HepG2 (cell line): ENCODE measurements around the gene FRMD1. TPM values are rescaled to one million over a fixed set of nuclear protein-coding genes. Genes with fewer than 3 reads are reported as not detected.

Experiments
- DRAP1 ChIP-seq: IDR thresholded peaks from 2 replicates; pipeline ENCODE4 v1.6.1; 2016; ENCODE audit warnings: missing genetic modification reagents, missing compliant biosample characterization
- GZF1 ChIP-seq: sonication (generic); formaldehyde crosslinking; IDR thresholded peaks from 2 replicates; pipeline ENCODE4 v1.5.1; 2020; ENCODE audit warnings: mild to moderate bottlenecking, missing genetic modification reagents
- HDAC1 ChIP-seq: sonication (generic); formaldehyde crosslinking; IDR thresholded peaks from 2 replicates; pipeline ENCODE4 v1.5.1; 2020; ENCODE audit warnings: mild to moderate bottlenecking, missing genetic modification reagents
- HMG20A ChIP-seq: IDR thresholded peaks from 2 replicates; pipeline ENCODE4 v1.6.1; 2016; ENCODE audit warnings: borderline replicate concordance
- KLF9 ChIP-seq: IDR thresholded peaks from 2 replicates; pipeline ENCODE4 v1.6.1; 2016; ENCODE audit warnings: low read depth
- MIER3 ChIP-seq: IDR thresholded peaks from 2 replicates; pipeline ENCODE4 v1.6.1; 2016; ENCODE audit warnings: missing compliant biosample characterization, borderline replicate concordance
- NPAS2 ChIP-seq: sonication (generic); formaldehyde crosslinking; IDR thresholded peaks from 2 replicates; pipeline ENCODE4 v1.8.0; 2022; ENCODE audit warnings: mild to moderate bottlenecking, missing genetic modification reagents, borderline replicate concordance
- PAF1 ChIP-seq: IDR thresholded peaks from 2 replicates; pipeline ENCODE4 v1.6.1; 2016; ENCODE audit warnings: missing genetic modification reagents, missing compliant biosample characterization
- PTBP1 ChIP-seq: fragments of 200-400 bp; formaldehyde crosslinking; IDR thresholded peaks from 2 replicates; pipeline ENCODE4 v1.6.1; 2018; ENCODE audit warnings: low read length, low read depth; ENCODE audit not compliant: poor library complexity, severe bottlenecking
- RBM22 ChIP-seq: fragments of 200-400 bp; formaldehyde crosslinking; optimal IDR thresholded peaks from 2 replicates; pipeline ENCODE3; 2017; ENCODE audit warnings: mild to moderate bottlenecking, low read length, moderate library complexity
- SIN3B ChIP-seq: fragments of 150-350 bp; IDR thresholded peaks from 2 replicates; pipeline ENCODE4 v1.6.1; 2014; ENCODE audit warnings: low read length
- SP1 ChIP-seq, 2 experiments: fragments of 450-650 bp in 1 of 2; sonication (generic) in 1 of 2; formaldehyde crosslinking in 1 of 2; IDR thresholded peaks; 2 replicates each; pipeline versions ENCODE4 v1.4.0 to v1.6.1; 2016 to 2020; ENCODE audit warnings: missing genetic modification reagents in 1 of 2
- TFDP2 ChIP-seq: sonication (generic); formaldehyde crosslinking; IDR thresholded peaks from 2 replicates; pipeline ENCODE4 v1.4.0; 2020; ENCODE audit warnings: missing genetic modification reagents
- TP53 ChIP-seq: sonication (generic); formaldehyde crosslinking; conservative IDR thresholded peaks from 2 replicates; pipeline ENCODE4 v1.4.0; 2020; ENCODE audit warnings: missing genetic modification reagents
- TRAFD1 ChIP-seq: sonication (generic); formaldehyde crosslinking; IDR thresholded peaks from 2 replicates; pipeline ENCODE4 v1.5.1; 2020; ENCODE audit warnings: missing genetic modification reagents, mild to moderate bottlenecking, borderline replicate concordance
- U2AF1 ChIP-seq: fragments of 200-400 bp; formaldehyde crosslinking; optimal IDR thresholded peaks from 2 replicates; pipeline ENCODE3; 2017; ENCODE audit warnings: mild to moderate bottlenecking, low read depth, low read length
- ZFP36 ChIP-seq: fragments of 150-350 bp; IDR thresholded peaks from 2 replicates; pipeline ENCODE4 v1.6.1; 2018; ENCODE audit warnings: borderline replicate concordance, low read length, low read depth; ENCODE audit not compliant: partially characterized antibody
- ZNF296 ChIP-seq: sonication (generic); formaldehyde crosslinking; conservative IDR thresholded peaks from 2 replicates; pipeline ENCODE4 v1.5.0; 2020; ENCODE audit warnings: mild to moderate bottlenecking, missing genetic modification reagents
- ZXDC ChIP-seq: sonication (generic); formaldehyde crosslinking; IDR thresholded peaks from 2 replicates; pipeline ENCODE4 v1.5.0; 2020; ENCODE audit warnings: mild to moderate bottlenecking, missing genetic modification reagents
- polyA plus RNA-seq, 8 experiments: library from polyadenylated mRNA; depleted of rRNA in 3 of 8; stranded (reverse) in 7 of 8; unstranded in 1 of 8; fragments of >200 nt; fragmentation: Illumina TruSeq in 4 of 8; extraction: Trizol in 4 of 8; gene quantifications; 2 replicates each; pipeline versions ENCODE4 v1.2.1 to v1.2.3, GENCODE V29; 2011 to 2016; ENCODE audit warnings: low read depth in 4 of 8, missing spikeins in 1 of 8, mixed read lengths in 1 of 8; ENCODE audit not compliant: insufficient read depth in 1 of 8
- total RNA-seq, 5 experiments: library from RNA; depleted of rRNA; stranded (reverse); fragments of >200 nt; fragmentation: Illumina TruSeq; extraction: Trizol; gene quantifications; 2 replicates each; pipeline ENCODE4 v1.2.3, GENCODE V29; 2016; ENCODE audit warnings: low read depth in 1 of 5
- TF ChIP-seq, protein P1 (sequence below): IDR thresholded peaks from 2 replicates; pipeline ENCODE4 v1.6.1; 2016; ENCODE audit warnings: mild to moderate bottlenecking, missing biosample characterization, missing genetic modification reagents
- TF ChIP-seq, protein P2 (sequence below): sonication (generic); formaldehyde crosslinking; IDR thresholded peaks from 2 replicates; pipeline ENCODE4 v1.9.0; 2021; ENCODE audit warnings: missing genetic modification reagents, mild to moderate bottlenecking, borderline replicate concordance

FRMD1 gene
- total and polyA plus RNA-seq, 2 of the 13 experiments (the other 11 are each of a cell fraction or from before 2014, with no cell fraction given): 0.01 TPM; not detected in 1

DNA sequence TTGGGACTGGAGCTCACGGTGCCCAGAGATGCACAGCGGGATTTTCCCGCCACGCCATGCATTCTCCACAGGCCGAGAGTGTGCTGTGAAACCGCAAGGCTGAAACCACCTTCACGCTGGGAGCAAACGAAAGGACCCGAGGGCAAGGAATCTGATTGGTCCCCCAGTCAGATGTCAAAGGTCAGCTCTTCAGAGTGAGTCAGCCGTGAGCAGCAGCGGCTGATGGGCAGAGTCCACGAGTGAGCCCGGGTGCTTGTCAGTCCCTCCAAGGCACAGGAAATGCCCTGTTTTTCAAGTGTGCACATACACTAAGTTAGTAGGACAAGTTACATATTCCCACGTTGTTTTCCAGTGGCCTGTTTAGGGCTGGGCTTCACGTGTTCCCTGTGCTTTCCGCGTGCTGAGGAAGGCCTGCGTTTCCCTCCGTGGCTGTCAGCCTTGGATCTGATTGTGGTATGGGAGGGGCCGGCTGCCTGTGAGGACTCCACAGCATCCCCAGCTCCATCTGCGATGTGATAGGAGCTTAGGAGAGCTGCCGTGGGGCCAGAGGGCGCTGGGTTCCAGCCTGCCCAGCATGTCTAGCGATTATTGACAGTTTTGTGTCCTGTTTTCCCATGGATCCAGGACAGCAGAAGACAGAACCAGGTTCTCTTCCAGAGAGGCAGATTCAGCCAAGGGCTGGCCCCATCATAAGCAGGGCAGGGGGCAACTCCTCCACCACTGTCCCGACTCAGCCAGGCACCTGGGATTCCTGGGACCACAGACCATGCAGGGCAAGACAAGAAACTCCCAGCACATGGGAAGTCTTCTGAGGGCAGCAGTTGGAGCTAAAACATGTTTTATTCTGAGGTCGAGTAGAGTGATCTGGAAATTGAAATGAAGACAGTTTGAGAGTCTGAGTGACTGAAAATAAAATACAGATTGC, 38.2 kb upstream of the FRMD1 start (continued):
- TF ChIP-seq TRAFD1 (CRISPR knock-in tag) (peak; percentile 77; the same call in 1 of the 2 replicates), DRAP1 (CRISPR knock-in tag) (no peak), GZF1 (CRISPR knock-in tag) (0 out of 2 replicates have a peak, but pooled peaks have one; percentile 32), U2AF1 (no peak), PAF1 (CRISPR knock-in tag) (no peak), RBM22 (no peak), HDAC1 (CRISPR knock-in tag) (peak; percentile 57), HMG20A (CRISPR knock-in tag) (no peak), SP1 (IDR thresholded peaks at IDR 0.05) (no peak), SP1 (CRISPR knock-in tag; IDR thresholded peaks at IDR 0.05) (no peak), KLF9 (CRISPR knock-in tag) (no peak), PTBP1 (no peak), MIER3 (CRISPR knock-in tag) (no peak), SIN3B (no peak), TFDP2 (CRISPR knock-in tag) (peak; percentile 56), NPAS2 (CRISPR knock-in tag) (no peak), TP53 (no peak), ZXDC (CRISPR knock-in tag) (0 out of 2 replicates have a peak, but pooled peaks have one; percentile 56), ZNF296 (CRISPR knock-in tag) (0 out of 2 replicates have a peak, but pooled peaks have one; percentile 25), ZFP36 (no peak)
- TF ChIP-seq, protein P1, sequence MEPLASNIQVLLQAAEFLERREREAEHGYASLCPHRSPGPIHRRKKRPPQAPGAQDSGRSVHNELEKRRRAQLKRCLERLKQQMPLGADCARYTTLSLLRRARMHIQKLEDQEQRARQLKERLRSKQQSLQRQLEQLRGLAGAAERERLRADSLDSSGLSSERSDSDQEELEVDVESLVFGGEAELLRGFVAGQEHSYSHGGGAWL (CRISPR knock-in tag): no peak
- TF ChIP-seq, protein P2, sequence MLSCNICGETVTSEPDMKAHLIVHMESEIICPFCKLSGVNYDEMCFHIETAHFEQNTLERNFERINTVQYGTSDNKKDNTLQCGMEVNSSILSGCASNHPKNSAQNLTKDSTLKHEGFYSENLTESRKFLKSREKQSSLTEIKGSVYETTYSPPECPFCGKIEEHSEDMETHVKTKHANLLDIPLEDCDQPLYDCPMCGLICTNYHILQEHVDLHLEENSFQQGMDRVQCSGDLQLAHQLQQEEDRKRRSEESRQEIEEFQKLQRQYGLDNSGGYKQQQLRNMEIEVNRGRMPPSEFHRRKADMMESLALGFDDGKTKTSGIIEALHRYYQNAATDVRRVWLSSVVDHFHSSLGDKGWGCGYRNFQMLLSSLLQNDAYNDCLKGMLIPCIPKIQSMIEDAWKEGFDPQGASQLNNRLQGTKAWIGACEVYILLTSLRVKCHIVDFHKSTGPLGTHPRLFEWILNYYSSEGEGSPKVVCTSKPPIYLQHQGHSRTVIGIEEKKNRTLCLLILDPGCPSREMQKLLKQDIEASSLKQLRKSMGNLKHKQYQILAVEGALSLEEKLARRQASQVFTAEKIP: no peak
